Activated naive CD8-positive, alpha-beta T cell treated with anti-CD3 and anti-CD28 coated beads, Interleukin-2, amount 10 ng/mL, durations not matched to agents 7 days and 5 days (primary cell): ENCODE measurements around the gene SLX4. TPM values are rescaled to one million over a fixed set of nuclear protein-coding genes. Genes with fewer than 3 reads are reported as not detected.

Source experiments
- ATAC-seq: fragments of 150-1000 bp; cut with Tn5 transposase; one replicate; pipeline ENCODE4 v1.10.0; 2021; ENCODE audit warnings: low read depth, moderate library complexity
- POLR2A ChIA-PET: fragments of 350-600 bp; sonication (Branson Sonifier 250); formaldehyde crosslinking; loops from one replicate; lab custom pipeline; 2021; ENCODE audit warnings: antibody characterized with exemption; lab: Charles Lee
- DNase-seq: peaks from one replicate; pipeline ENCODE4 v3.0.0; 2021
- H3K27ac Mint-ChIP-seq: one replicate; pipeline ENCODE4 v1.8.0; 2022; ENCODE audit warnings: mild to moderate bottlenecking, mixed read lengths
- H3K27me3 Mint-ChIP-seq: one replicate; pipeline ENCODE4 v1.8.0; 2022; ENCODE audit warnings: mild to moderate bottlenecking, moderate library complexity, mixed read lengths
- H3K36me3 Mint-ChIP-seq: one replicate; pipeline ENCODE4 v1.8.0; 2021; ENCODE audit warnings: mild to moderate bottlenecking, mixed read lengths
- H3K4me1 Mint-ChIP-seq: one replicate; pipeline ENCODE4 v1.8.0; 2021; ENCODE audit warnings: mixed read lengths
- H3K4me3 Mint-ChIP-seq: one replicate; pipeline ENCODE4 v1.8.0; 2022; ENCODE audit warnings: mild to moderate bottlenecking, moderate library complexity, mixed read lengths
- H3K9me3 Mint-ChIP-seq: one replicate; pipeline ENCODE4 v1.8.0; 2021; ENCODE audit warnings: mixed read lengths
- total RNA-seq, 2 experiments: library from RNA; stranded (reverse); gene quantifications; one replicate each; pipeline ENCODE4 v1.2.3, GENCODE V29; 2021

Gene SLX4
- total RNA-seq, 2 experiments from 2014 or later, result 16.8 to 16.9 TPM

- POLR2A ChIA-PET, result interaction anchor here (0.5 to 5.1 kb wide), 4 partner anchors 30 to 49 kb away, joined by 3 to 35 read pairs (median 4); partner anchors contain the start of gene SLX4
- peak overlapping the region; percentile 96 for H3K27ac Mint-ChIP-seq
- no peaks in the 10 kb centered on the region for H3K9me3 Mint-ChIP-seq
- peak overlapping the region; percentile 96 for H3K4me3 Mint-ChIP-seq
- peaks cover 13% of the 10 kb centered on the region for H3K36me3 Mint-ChIP-seq
- DNase-seq (no peak), ATAC-seq (no peak)
- H3K27me3 Mint-ChIP-seq, result no peaks in the 10 kb centered on the region
- peaks cover 24% of the 10 kb centered on the region for H3K4me1 Mint-ChIP-seq
Measured at GRCh38 chr16:3579776-3580175, 31.6 kb downstream of the SLX4 start.

GRCh38 chr16:3578610-3579551, 32.5 kb downstream of the SLX4 start:
- ATAC-seq, result peak; percentile 57
- DNase-seq, result peak; percentile 87
- Mint-ChIP-seq H3K36me3 (peaks cover 17% of the 10 kb centered on the region), H3K4me1 (peaks cover 28% of the 10 kb centered on the region), H3K4me3 (peak overlapping the region; percentile 96), H3K9me3 (no peaks in the 10 kb centered on the region), H3K27ac (peak overlapping the region; percentile 96), H3K27me3 (no peaks in the 10 kb centered on the region)
- POLR2A ChIA-PET, result interaction anchor here (0.5 to 5.1 kb wide), 7 partner anchors 23 to 273 kb away, joined by 3 to 35 read pairs (median 4); partner anchors contain the start of genes SLX4, TIGD7 and ZNF75A

GRCh38 chr16:3578121-3578520, 33.3 kb downstream of the SLX4 start:
- H3K27ac Mint-ChIP-seq, result peak overlapping the region; percentile 96
- no peaks in the 10 kb centered on the region for H3K9me3 Mint-ChIP-seq
- H3K4me3 Mint-ChIP-seq, result peak overlapping the region; percentile 96
- ATAC-seq, result peak; percentile 48
- peaks cover 32% of the 10 kb centered on the region for H3K4me1 Mint-ChIP-seq
- H3K36me3 Mint-ChIP-seq, result peaks cover 16% of the 10 kb centered on the region
- H3K27me3 Mint-ChIP-seq, result no peaks in the 10 kb centered on the region
- DNase-seq, result peak; percentile 66
- POLR2A ChIA-PET, result interaction anchor here (0.8 to 5.1 kb wide), 6 partner anchors 22 to 273 kb away, joined by 3 to 35 read pairs (median 4); partner anchors contain the start of genes SLX4, TIGD7 and ZNF75A

GRCh38 chr16:3577302-3577752, 34.1 kb downstream of the SLX4 start, which contains the start of gene NLRC3:
Gene NLRC3 (minus strand): TSS chr16:3577403. CDS start chr16:3565036, 12,367 bp downstream.
- peak; percentile 47 for ATAC-seq
- Mint-ChIP-seq H3K4me1 (peaks cover 35% of the 10 kb centered on the region), H3K9me3 (no peaks in the 10 kb centered on the region), H3K36me3 (peaks cover 22% of the 10 kb centered on the region), H3K27ac (peak within 1 kb of the TSS; percentile 96), H3K27me3 (no peaks in the 10 kb centered on the region), H3K4me3 (peak within 1 kb of the TSS; percentile 96)
- POLR2A ChIA-PET, result interaction anchor here (0.8 to 5.1 kb wide), 4 partner anchors 30 to 63 kb away, joined by 3 to 35 read pairs (median 3); partner anchors contain the start of gene SLX4
- peak; percentile 76 for DNase-seq

GRCh38 chr16:3576211-3576610, 35.2 kb downstream of the SLX4 start:
- no peak for ATAC-seq
- Mint-ChIP-seq H3K36me3 (peaks cover 27% of the 10 kb centered on the region), H3K4me1 (peaks cover 39% of the 10 kb centered on the region), H3K27me3 (no peaks in the 10 kb centered on the region), H3K9me3 (peaks cover 4% of the 10 kb centered on the region), H3K27ac (peak overlapping the region; percentile 96), H3K4me3 (peak overlapping the region; percentile 96)
- DNase-seq, result peak; percentile 52
- POLR2A ChIA-PET, result interaction anchor here (0.7 to 5.1 kb wide), 5 partner anchors 18 to 62 kb away, joined by 3 to 35 read pairs (median 3); partner anchors contain the start of gene SLX4

GRCh38 chr16:3575491-3575890, 35.9 kb downstream of the SLX4 start:
- Mint-ChIP-seq H3K9me3 (peaks cover 6% of the 10 kb centered on the region), H3K4me1 (peaks cover 39% of the 10 kb centered on the region), H3K27ac (peak overlapping the region; percentile 96), H3K4me3 (peak overlapping the region; percentile 96), H3K36me3 (peaks cover 34% of the 10 kb centered on the region), H3K27me3 (no peaks in the 10 kb centered on the region)
- DNase-seq (no peak), ATAC-seq (no peak)
- POLR2A ChIA-PET, result interaction anchor here (0.6 to 5.1 kb wide), 4 partner anchors 36 to 58 kb away, joined by 3 to 35 read pairs (median 5); partner anchors contain the start of gene SLX4

GRCh38 chr16:3574195-3574594, 37.2 kb downstream of the SLX4 start:
- Mint-ChIP-seq H3K9me3 (peaks cover 10% of the 10 kb centered on the region), H3K27ac (no peak overlapping the region), H3K4me1 (peaks cover 32% of the 10 kb centered on the region), H3K27me3 (no peaks in the 10 kb centered on the region), H3K36me3 (peaks cover 45% of the 10 kb centered on the region), H3K4me3 (peak overlapping the region; percentile 96)
- POLR2A ChIA-PET, result interaction anchor here (1.5 to 2.3 kb wide), 2 partner anchors 38 to 52 kb away, joined by 6 to 7 read pairs; partner anchors contain the start of gene SLX4
- no peak for ATAC-seq
- no peak for DNase-seq

- Mint-ChIP-seq H3K4me3 (peak overlapping the region; percentile 3), H3K27me3 (no peaks in the 10 kb centered on the region)
- POLR2A ChIA-PET, result interaction anchor here (2.3 kb wide), 1 partner anchor 39 kb away, joined by 7 read pairs; the partner anchor contains the start of gene SLX4
Measured at GRCh38 chr16:3573146-3573815, 38.1 kb downstream of the SLX4 start.

GRCh38 chr16:3570420-3571062, 40.9 kb downstream of the SLX4 start:
- H3K9me3 Mint-ChIP-seq, result peaks cover 10% of the 10 kb centered on the region
- no peaks in the 10 kb centered on the region for H3K27me3 Mint-ChIP-seq
- peaks cover 47% of the 10 kb centered on the region for H3K36me3 Mint-ChIP-seq
- no peak overlapping the region for H3K4me3 Mint-ChIP-seq
- H3K4me1 Mint-ChIP-seq, result peaks cover 24% of the 10 kb centered on the region
- H3K27ac Mint-ChIP-seq, result no peak overlapping the region
- POLR2A ChIA-PET, result no interaction called here
- DNase-seq, result no peak
- ATAC-seq, result no peak

More at GRCh38 chr16:3573146-3573815, 38.1 kb downstream of the SLX4 start:
- Mint-ChIP-seq H3K36me3 (peaks cover 48% of the 10 kb centered on the region), H3K4me1 (peaks cover 30% of the 10 kb centered on the region), H3K9me3 (peaks cover 10% of the 10 kb centered on the region), H3K27ac (no peak overlapping the region)
- no peak for ATAC-seq
- no peak for DNase-seq

- ATAC-seq, result no peak
- H3K27ac Mint-ChIP-seq, result no peak overlapping the region
- POLR2A ChIA-PET, result no interaction called here
Measured at GRCh38 chr16:3569851-3570250, 41.6 kb downstream of the SLX4 start.

GRCh38 chr16:3566990-3567389, 44.4 kb downstream of the SLX4 start:
- H3K36me3 Mint-ChIP-seq, result peaks cover 35% of the 10 kb centered on the region
- H3K4me1 Mint-ChIP-seq, result peaks cover 8% of the 10 kb centered on the region
- POLR2A ChIA-PET, result interaction anchor here (0.7 kb wide), 1 partner anchor 899 kb away, joined by 4 read pairs; no protein-coding TSS in a partner anchor
- H3K27ac Mint-ChIP-seq, result no peak overlapping the region
- no peak overlapping the region for H3K4me3 Mint-ChIP-seq
- DNase-seq (no peak), ATAC-seq (no peak)
- H3K27me3 Mint-ChIP-seq, result no peaks in the 10 kb centered on the region
- H3K9me3 Mint-ChIP-seq, result peaks cover 8% of the 10 kb centered on the region

More at GRCh38 chr16:3569851-3570250, 41.6 kb downstream of the SLX4 start:
- Mint-ChIP-seq H3K36me3 (peaks cover 48% of the 10 kb centered on the region), H3K4me1 (peaks cover 20% of the 10 kb centered on the region), H3K27me3 (no peaks in the 10 kb centered on the region), H3K9me3 (peaks cover 10% of the 10 kb centered on the region), H3K4me3 (no peak overlapping the region)
- DNase-seq, result no peak

- Mint-ChIP-seq H3K36me3 (peaks cover 18% of the 10 kb centered on the region), H3K4me3 (no peak overlapping the region), H3K27me3 (no peaks in the 10 kb centered on the region), H3K27ac (no peak overlapping the region), H3K9me3 (no peaks in the 10 kb centered on the region), H3K4me1 (peaks cover 2% of the 10 kb centered on the region)
- ATAC-seq, result no peak
- no peak for DNase-seq
- POLR2A ChIA-PET, result no interaction called here
Measured at GRCh38 chr16:3564889-3565141, 46.6 kb downstream of the SLX4 start.
